DMS 273 treated with DMSO at 0.1 percent for 48 hours (cell line): ENCODE results near the gene ODF4.

Experiments
- DNase-seq: peaks from one replicate; lab custom pipeline; 2025; lab: John Stamatoyannopoulos, UW

ODF4 gene

GRCh38 chr17:8339540-8339939, at the start of gene ODF4:
Gene ODF4 (plus strand): TSS chr17:8339840. CDS start chr17:8340052, 212 bp downstream.
- no peak for DNase-seq

- DNase-seq = no peak
Observed at GRCh38 chr17:8290043-8290442, 49.6 kb upstream of the ODF4 start.

GRCh38 chr17:8292639-8293395, 46.8 kb upstream of the ODF4 start:
- no peak for DNase-seq

- no peak for DNase-seq
Observed at GRCh38 chr17:8294361-8294760, 45.3 kb upstream of the ODF4 start.

GRCh38 chr17:8294814-8295316, 44.8 kb upstream of the ODF4 start:
- DNase-seq = no peak

GRCh38 chr17:8300226-8300625, 39.4 kb upstream of the ODF4 start:
- no peak for DNase-seq

- DNase-seq = no peak
Observed at GRCh38 chr17:8300627-8301242, 38.9 kb upstream of the ODF4 start.

GRCh38 chr17:8310601-8311123, 29.0 kb upstream of the ODF4 start:
- DNase-seq = no peak

GRCh38 chr17:8311131-8311790, 28.4 kb upstream of the ODF4 start:
- DNase-seq = no peak

GRCh38 chr17:8312251-8312650, 27.4 kb upstream of the ODF4 start:
- no peak for DNase-seq

GRCh38 chr17:8312726-8313600, 26.7 kb upstream of the ODF4 start:
- DNase-seq = no peak

- DNase-seq = no peak
Observed at GRCh38 chr17:8314797-8315763, 24.6 kb upstream of the ODF4 start.

GRCh38 chr17:8315764-8316217, 23.8 kb upstream of the ODF4 start:
- no peak for DNase-seq

- no peak for DNase-seq
Observed at GRCh38 chr17:8318010-8318935, 21.4 kb upstream of the ODF4 start.

- DNase-seq = no peak
Observed at GRCh38 chr17:8320262-8320661, 19.4 kb upstream of the ODF4 start.

GRCh38 chr17:8320990-8321389, 18.6 kb upstream of the ODF4 start:
- no peak for DNase-seq

GRCh38 chr17:8322061-8322460, 17.6 kb upstream of the ODF4 start:
- DNase-seq = no peak

GRCh38 chr17:8324132-8324531, 15.5 kb upstream of the ODF4 start:
- no peak for DNase-seq

GRCh38 chr17:8324923-8325322, 14.7 kb upstream of the ODF4 start:
- no peak for DNase-seq
